ENCODE measurements around the gene C5orf58. TPM values are rescaled to one million over a fixed set of nuclear protein-coding genes. Genes with fewer than 3 reads are reported as not detected.

The C5orf58 gene
- total and polyA plus RNA-seq, 2 donors (not counting 1 experiment from before 2014, with no cell fraction given): not detected

GRCh38 chr5:170184737-170185136 is 48.0 kb upstream of the C5orf58 start:
- no peaks in the 10 kb centered on the region for H4K20me1 ChIP-seq (ENCODE audit: control insufficient read depth, insufficient read depth, low read length, poor library complexity, severe bottlenecking)
- Mint-ChIP-seq H3K4me3 (no peak overlapping the region), H3K27ac (no peak overlapping the region), H3K9me3 (ENCODE audit: insufficient read depth) (no peaks in the 10 kb centered on the region), H3K27me3 (peaks cover 11% of the 10 kb centered on the region), H3K4me1 (no peaks in the 10 kb centered on the region)
- H3K4me3 ChIP-seq (ENCODE audit: control extremely low read depth in 1 of 5, extremely low read depth in 1 of 5, insufficient read depth in 1 of 5, low read depth in 2 of 5, low read length in 4 of 5): no peak overlapping the region
- POLR2A ChIA-PET: no interaction called here
- DNase-seq (no peak), ATAC-seq (ENCODE audit: low read depth) (no peak)
- H3K79me2 ChIP-seq (ENCODE audit: control insufficient read depth, insufficient read depth, low read length): no peaks in the 10 kb centered on the region
- CTCF ChIA-PET: interaction anchor here (0.8 to 2.4 kb wide), 7 partner anchors 10 to 84 kb away, joined by 3 to 16 read pairs (median 4); no protein-coding TSS in a partner anchor
- no peak overlapping the region for H3K9ac ChIP-seq (ENCODE audit: low read length)
- H3K9me3 ChIP-seq (ENCODE audit: control extremely low read depth in 1 of 3, control insufficient read depth in 2 of 3, insufficient read depth in 1 of 3, low read length in 2 of 3): no peaks in the 10 kb centered on the region
- intact Hi-C loops (cut with micrococcal nuclease): no loop called here
- no peak overlapping the region for H2AFZ ChIP-seq (ENCODE audit: insufficient read depth, low read depth, low read length, poor library complexity, severe bottlenecking)
- no peaks in the 10 kb centered on the region for H3K36me3 ChIP-seq (replicated peaks in 1 of 2; ENCODE audit: control extremely low read depth in 1 of 2, control insufficient read depth in 1 of 2, extremely low read depth in 1 of 2, insufficient read depth in 2 of 2, low read length in 1 of 2)
- WGBS (ENCODE audit: insufficient coverage): 97% methylated on average over 3 of the region's 4 CpGs
- TF ChIP-seq EZH2 (IDR thresholded peaks at IDR 0.05; ENCODE audit: borderline replicate concordance, insufficient read depth, low read depth, low read length, poor library complexity, severe bottlenecking) (no peak), CTCF (IDR thresholded peaks at IDR 0.05) (no peak)
- no peak overlapping the region for H3K27ac ChIP-seq (ENCODE audit: low read length in 2 of 2)
- H3K27me3 ChIP-seq (replicated peaks in 1 of 4; ENCODE audit: control extremely low read depth in 1 of 4, control insufficient read depth in 3 of 4, insufficient read depth in 4 of 4, low read length in 3 of 4): no peaks in the 10 kb centered on the region
- H3K4me1 ChIP-seq (ENCODE audit: control insufficient read depth in 2 of 2, insufficient read depth in 2 of 2, low read length in 2 of 2): no peaks in the 10 kb centered on the region
- no peak overlapping the region for H3K4me2 ChIP-seq (replicated peaks; ENCODE audit: low read depth, low read length, poor library complexity, severe bottlenecking)

DNA sequence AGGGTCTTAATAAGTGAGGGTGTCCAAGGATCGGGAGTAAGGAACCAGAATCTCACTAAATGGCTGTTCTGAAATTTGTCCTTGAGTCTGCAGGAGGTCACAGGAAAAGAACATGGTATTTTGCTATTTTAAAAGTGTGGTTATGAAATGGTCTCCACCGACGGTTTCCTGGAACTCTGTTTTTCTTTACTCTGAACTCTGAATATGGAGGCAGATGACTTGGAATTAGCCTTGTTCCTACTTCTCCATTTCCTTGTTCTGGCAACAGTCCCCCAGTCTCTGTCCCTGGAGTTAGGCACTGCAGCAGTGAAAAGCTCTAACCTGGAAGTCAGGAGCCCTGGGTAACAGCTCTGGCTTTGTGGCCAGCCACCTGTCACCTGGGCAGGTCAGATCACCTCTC is 46.6 kb upstream of the C5orf58 start:
- Histone ChIP-seq H3K36me3 (replicated peaks in 1 of 2; ENCODE audit: control extremely low read depth in 1 of 2, control insufficient read depth in 1 of 2, extremely low read depth in 1 of 2, insufficient read depth in 2 of 2, low read length in 1 of 2) (no peaks in the 10 kb centered on the region), H3K27ac (ENCODE audit: low read length in 2 of 2) (no peak overlapping the region), H3K4me3 (ENCODE audit: control extremely low read depth in 1 of 5, extremely low read depth in 1 of 5, insufficient read depth in 1 of 5, low read depth in 2 of 5, low read length in 4 of 5) (no peak overlapping the region), H2AFZ (ENCODE audit: insufficient read depth, low read depth, low read length, poor library complexity, severe bottlenecking) (no peak overlapping the region), H3K79me2 (ENCODE audit: control insufficient read depth, insufficient read depth, low read length) (no peaks in the 10 kb centered on the region), H3K4me2 (replicated peaks; ENCODE audit: low read depth, low read length, poor library complexity, severe bottlenecking) (no peak overlapping the region), H3K9me3 (ENCODE audit: control extremely low read depth in 1 of 3, control insufficient read depth in 2 of 3, insufficient read depth in 1 of 3, low read length in 2 of 3) (no peaks in the 10 kb centered on the region), H4K20me1 (ENCODE audit: control insufficient read depth, insufficient read depth, low read length, poor library complexity, severe bottlenecking) (no peaks in the 10 kb centered on the region), H3K27me3 (replicated peaks in 1 of 4; ENCODE audit: control extremely low read depth in 1 of 4, control insufficient read depth in 3 of 4, insufficient read depth in 4 of 4, low read length in 3 of 4) (no peaks in the 10 kb centered on the region), H3K4me1 (ENCODE audit: control insufficient read depth in 2 of 2, insufficient read depth in 2 of 2, low read length in 2 of 2) (no peaks in the 10 kb centered on the region), H3K9ac (ENCODE audit: low read length) (no peak overlapping the region)
- DNase-seq (no peak), ATAC-seq (ENCODE audit: low read depth) (no peak)
- 100% methylated on average over 1 of the region's 3 CpGs for WGBS (ENCODE audit: insufficient coverage)
- Mint-ChIP-seq H3K4me3 (no peak overlapping the region), H3K27me3 (peaks cover 14% of the 10 kb centered on the region), H3K9me3 (ENCODE audit: insufficient read depth) (no peaks in the 10 kb centered on the region), H3K27ac (no peak overlapping the region), H3K4me1 (no peaks in the 10 kb centered on the region)
- intact Hi-C loops (cut with micrococcal nuclease): no loop called here
- no peak for TF ChIP-seq CTCF (IDR thresholded peaks at IDR 0.05)
- no peak for TF ChIP-seq EZH2 (IDR thresholded peaks at IDR 0.05; ENCODE audit: borderline replicate concordance, insufficient read depth, low read depth, low read length, poor library complexity, severe bottlenecking)
- ChIA-PET CTCF (interaction anchor here (1.5 kb wide), 1 partner anchor 86 kb away, joined by 4 read pairs; no protein-coding TSS in a partner anchor), POLR2A (no interaction called here)

Measured in B cell (primary cell).